HG03469 (cell line): ENCODE data around the gene GRM2.

Source experiments
- ATAC-seq: cut with Tn5 transposase; IDR thresholded peaks from one replicate; pipeline ENCODE4 v1.9.1; 2021; ENCODE audit warnings: mild to moderate bottlenecking, moderate library complexity, moderate number of reproducible peaks; ENCODE audit not compliant: unreplicated experiment

GRM2 gene

DNA sequence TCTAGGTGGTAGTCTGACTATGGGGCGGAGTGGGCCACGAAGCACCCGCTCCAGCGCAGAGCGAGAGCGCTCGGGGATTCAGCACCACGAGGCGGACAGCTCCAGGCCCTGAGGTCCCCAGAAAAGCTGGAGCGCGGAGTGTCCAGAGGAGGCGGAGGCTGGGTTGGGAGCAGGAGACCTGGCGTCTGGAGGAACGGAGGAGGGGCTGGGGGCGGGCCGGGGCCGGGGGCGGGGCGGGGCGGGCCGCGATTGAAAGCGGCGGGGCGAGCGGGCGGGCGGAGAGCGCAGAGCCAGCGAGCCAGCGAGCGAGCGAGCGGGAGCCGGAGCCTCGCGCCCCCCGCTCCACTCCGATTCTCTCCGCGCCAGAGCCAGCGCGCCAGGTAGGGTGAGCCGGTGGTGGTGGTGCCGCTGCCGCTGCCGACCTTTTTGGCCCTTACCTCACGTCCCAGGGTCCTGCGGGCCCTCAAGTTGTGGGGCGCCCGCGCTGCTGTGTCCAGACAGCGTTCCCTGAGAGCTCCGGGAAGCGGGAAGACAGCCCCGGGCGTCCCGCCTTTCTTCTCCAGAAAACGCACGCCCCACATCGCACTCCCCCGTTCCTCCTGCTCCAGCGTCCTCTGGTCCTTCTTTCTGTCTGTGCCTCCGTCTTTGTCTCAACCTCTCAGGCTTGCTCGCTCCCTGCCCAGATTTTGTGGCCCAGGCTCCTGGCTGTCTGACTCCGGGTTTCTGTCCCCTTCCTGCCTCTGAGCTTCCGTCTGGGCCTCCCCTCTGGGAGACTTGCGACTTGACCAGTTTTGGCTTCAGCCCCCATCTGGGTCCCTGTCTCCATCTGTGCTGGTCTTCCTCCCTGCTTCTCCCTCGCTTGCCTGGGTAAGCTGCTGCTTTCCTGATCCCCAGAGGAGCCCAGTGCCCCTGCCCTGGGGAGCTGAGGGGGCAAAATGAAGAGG, at the start of gene GRM2:
GRM2 (plus strand) TSS at position 281 of the 944 bp plus-strand sequence. CDS start 1,916 bp downstream, outside the sequence.
- no peak for ATAC-seq

DNA sequence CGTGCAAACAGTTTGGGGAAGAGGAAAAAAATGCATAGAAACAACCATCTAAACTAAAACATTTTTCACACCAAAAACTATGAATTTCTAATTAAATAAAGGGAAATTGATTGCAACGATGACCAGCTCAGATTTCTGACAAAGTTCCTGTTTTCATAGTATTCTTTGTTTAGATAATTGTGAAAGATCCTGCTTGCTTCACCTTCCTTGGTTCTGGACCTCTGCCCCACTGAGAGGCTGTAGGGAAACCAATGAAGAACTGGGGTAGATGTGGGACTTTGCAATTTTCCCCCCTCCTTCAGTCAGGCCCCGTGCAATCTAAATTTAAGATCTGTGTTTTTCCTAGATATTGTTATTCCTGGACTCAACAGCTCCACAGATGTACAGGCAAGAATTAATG, 49.6 kb upstream of the GRM2 start:
- no peak for ATAC-seq

DNA sequence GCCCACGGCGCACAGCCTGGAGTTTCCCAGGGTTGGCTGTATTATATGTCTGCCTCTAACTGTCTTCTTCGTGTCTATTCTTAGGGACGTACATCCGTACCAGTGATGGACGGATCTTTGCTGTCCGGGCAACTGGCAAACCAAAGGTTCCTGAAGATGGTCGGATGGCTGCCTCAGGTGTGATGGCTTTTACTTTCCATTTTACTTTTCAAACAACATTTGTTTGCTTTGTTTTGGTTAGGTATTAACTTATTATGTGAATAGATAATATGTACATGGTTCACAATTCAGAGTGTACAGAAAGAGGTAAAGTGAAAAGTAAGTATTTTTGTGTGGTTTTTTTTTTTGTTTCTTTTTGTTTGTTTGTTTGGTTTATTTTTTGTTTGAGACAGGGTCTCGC, 46.9 kb upstream of the GRM2 start:
- ATAC-seq, result no peak

DNA sequence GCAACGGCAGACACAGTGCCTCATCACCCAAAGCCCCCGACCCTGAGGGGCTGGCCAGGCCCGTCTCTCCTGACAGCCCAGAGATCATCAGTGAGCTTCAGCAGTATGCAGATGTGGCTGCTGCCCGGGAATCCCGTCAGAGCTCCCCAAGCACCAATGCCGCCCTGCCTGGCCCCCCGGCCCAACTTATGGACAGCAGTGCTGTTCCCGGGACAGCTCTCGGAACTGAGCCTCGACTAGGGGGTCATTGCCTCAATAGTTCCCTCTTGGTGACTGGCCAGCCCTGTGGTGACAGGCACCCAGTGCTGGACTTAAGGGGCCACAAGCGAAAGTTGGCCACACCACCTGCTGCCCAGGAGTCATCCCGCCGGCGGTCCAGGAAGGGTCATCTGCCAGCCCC, 44.4 kb upstream of the GRM2 start:
- no peak for ATAC-seq

DNA sequence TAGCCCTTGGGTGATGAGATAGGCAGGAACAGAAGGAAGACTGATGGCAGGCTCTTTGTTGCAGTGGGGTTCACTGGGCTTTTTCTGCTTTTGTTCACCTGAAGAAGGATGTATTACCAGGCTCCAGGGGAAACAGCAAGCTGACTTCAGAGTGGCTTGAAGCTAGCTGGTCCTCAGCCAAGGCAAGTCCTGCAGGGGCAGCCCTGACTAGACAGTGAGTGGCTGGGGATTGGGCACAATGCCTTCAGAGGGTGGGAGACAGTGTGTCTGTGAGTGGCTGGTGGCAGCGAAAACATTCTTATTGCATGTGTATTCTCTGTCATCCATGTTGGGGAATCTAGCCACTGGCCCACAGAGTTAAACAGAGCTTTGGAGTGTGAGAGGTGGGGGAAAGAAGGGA, 38.1 kb upstream of the GRM2 start:
- no peak for ATAC-seq

DNA sequence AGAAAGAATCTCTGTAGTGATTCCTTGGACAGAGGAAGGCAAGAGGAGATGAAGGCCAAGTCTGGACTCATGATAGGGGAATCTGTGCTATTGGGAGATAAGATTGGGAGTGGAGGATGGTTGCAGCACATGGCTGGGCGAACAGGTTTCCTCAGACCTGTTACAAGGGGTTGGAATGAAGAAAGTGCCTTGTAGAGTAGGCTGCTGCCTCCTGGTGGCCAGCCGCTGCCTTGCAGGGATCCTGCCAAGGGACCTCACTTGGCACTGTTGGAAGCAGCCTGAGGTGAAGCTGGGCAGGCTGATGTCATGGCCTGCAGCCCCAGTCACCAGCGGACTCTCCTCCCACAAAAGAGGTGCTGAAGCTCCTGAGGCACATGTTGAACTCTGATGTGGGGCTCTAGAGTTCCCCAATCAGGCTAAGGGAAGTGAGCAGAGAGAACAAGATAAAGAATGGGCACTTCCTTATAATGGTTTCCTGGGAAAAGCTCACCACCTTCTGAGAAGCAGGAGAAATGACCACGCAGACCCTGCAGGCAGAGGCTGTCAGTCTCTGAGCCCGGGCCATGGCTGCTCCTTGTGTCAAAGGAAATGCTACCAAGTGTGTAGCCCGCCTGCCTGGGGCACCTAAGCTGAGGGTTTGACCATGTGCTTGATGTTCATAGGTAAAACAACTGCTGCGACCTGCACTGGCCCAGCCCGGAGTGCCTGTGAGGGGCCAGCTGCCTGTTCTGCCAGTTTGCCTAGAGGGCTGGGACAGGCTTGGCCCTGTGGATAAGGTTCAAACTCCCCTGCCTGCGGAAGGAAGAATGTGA, 37.4 kb upstream of the GRM2 start:
- no peak for ATAC-seq

DNA sequence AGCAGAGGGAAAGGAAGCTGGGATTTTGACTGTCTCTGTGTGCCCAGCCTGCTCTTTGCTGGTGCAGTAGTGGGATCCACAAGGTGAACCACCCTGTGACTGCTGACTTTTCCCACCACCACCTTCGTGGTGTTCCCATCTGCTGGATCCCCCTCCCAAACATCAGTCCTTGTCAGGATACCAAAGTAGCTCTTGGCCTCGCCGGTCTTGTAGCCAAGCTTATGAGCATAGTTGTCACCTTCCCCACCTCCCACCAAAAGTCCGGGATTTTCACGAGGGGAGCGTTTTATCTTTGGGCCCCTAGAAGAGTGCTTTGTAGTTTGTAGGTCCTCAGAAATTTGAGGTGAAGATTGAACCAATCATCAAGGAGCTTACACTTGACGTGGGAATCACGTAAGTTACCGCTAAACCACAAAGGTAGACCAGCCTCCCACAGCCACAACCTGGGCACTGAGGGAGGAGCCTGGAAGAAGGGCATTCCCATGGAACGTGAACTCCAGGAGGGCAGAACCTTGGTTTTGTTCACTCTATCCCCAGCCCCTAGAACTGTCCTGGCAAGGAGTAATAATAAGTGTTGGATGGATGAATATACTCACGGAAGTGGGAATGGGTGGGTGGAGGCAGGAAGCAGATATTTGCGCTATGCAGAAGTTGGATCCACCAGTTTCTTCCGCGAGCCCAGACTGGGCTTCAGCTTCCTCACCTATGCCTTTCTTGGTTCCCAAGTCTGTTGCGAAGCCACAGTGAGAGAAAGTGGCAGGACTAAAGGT, 36.6 kb upstream of the GRM2 start:
- ATAC-seq, result no peak

DNA sequence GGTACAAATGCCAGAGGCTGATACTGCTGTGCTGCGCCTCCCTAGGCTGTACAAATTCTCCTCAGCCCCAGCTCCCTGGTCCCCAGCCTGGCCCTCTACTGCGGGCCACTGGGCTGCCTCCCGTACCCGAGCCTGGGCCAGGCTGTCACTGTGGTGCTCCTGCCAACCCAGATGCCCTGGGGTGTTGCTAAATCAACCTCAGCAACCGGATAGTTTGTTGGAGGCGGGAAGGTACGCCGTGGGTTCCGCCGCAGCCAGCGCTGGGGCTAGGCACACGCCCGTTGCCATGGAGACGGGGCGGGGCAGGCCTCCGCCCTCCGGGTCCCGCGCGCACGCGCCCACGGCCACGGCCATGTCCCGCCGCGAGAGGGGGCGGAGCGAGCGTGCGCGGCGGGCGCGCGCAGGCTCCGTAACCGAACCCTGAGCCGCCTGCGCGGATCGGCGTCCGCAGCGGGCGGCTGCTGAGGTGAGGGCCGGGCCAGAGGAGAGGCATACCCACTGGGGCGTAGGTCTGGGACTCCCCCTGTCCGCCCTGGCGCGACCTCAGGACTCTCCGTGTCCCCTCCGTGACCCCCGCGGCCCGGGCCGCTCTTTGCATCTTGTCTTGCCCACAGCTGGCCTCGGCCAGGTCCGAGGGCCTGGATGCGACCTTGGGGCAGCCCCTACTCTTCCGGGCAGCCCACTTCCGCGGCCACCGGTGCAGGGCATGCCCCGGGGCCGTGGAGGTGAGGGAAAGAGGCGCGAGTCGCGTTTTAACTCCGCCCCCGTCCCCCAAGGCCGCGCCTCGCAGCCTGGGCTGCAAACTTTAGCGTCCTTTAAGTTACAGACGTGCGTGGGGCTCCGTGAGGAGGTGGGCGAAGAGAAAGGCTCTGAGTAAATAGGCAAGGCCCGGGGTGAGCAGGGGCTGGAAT, 35.8 kb upstream of the GRM2 start, which contains the start of gene TEX264:
TEX264 (plus strand) TSS at position 430 of the 911 bp plus-strand sequence. CDS start 3,053 bp downstream, outside the sequence.
- peak; percentile 50 for ATAC-seq

DNA sequence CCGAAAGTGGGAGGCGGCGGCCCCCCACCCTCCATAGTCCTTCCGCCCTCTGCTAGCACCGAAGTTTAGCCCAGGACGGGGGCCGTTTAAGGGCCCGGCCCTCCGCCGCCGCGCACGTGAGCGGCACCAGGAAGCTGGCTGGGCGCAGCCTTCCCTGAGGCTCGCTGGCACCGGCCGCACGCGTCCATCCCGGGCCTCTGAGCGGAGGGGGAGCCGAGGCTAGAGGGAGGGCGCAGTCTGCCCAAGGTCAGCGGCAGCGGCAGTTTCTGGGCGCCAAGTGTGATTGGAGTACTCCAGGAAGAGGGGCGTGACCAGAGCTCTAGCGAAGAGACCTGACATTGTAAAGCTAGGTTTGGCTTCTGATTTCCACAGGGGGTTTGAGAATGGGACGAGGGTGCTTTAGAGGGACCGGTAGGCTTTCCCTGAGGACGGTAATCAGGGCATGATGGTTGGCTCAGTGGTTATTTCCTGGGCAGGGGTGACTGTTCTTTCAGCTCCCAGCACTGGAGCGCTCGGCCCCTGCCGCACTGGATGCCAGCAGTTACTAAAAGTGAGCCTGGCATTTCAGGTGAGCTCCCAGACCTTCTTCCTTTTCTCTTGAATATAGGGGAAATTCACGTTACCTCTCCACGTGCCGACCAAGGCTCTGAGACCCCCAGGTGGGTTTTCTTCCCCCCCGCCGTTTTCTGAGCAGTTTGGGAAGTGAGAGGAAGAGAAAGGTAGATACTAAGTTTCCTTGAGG, 35.0 kb upstream of the GRM2 start:
- peak; percentile 26 for ATAC-seq

DNA sequence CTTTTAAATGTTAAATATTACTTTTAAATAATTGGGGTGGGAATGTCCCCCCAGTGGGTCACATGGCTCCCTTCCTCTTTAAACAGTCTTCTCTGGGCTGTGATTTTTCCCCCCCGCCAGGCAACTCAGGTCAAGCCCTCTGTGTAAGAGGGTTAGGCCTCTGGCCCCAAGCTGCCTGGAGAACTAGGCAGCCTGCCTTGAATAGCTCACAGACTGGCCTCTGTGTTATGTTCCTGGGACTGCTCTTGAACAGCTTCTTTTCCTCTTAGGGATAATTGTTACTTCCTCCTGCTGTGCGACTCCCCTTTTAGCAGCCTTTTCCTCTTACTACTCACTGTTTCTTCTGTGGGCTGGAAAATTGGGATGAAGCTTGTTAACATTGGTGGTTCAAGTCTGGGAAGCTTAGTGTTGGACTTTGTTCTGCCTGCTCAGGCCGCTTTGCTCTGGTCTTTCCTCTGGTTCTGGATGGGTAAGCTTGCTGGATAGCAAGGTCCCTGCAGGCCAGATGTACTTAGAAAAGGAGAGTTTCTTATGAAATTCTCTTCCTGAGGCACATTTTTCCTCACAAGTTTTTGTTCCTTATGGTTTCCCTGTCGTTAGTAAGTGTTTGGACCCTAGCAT, 33.6 kb upstream of the GRM2 start:
- no peak for ATAC-seq

DNA sequence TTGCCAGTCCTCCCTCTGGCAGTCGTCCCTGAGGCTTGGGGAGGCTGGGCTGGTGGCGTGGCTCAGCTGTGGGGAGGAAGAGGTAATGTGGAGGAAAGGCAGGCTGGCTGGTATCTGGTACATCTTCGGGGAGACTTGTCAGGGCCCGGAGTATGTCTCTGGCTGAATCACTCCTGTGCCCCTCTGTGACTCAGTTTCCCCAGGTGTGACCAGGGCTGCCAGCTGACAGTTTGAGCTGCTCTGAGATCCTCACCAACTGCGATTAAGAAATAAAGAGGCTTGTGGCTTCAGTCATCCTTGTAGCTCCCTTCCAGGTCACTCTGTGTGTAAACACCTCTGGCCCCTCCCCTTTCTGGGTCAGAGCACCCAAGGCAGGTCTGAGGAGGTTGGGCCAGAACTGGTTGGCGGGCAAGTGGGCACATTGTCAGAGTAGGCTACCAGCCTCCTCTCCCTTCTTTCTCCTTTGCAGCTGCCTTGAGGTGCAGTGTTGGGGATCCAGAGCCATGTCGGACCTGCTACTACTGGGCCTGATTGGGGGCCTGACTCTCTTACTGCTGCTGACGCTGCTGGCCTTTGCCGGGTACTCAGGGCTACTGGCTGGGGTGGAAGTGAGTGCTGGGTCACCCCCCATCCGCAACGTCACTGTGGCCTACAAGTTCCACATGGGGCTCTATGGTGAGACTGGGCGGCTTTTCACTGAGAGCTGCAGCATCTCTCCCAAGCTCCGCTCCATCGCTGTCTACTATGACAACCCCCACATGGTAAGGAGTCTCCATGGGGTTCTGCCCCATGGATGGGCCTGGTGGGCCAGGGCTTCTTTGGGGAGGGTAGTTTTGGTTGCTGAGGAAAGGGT, 32.8 kb upstream of the GRM2 start:
- no peak for ATAC-seq

DNA sequence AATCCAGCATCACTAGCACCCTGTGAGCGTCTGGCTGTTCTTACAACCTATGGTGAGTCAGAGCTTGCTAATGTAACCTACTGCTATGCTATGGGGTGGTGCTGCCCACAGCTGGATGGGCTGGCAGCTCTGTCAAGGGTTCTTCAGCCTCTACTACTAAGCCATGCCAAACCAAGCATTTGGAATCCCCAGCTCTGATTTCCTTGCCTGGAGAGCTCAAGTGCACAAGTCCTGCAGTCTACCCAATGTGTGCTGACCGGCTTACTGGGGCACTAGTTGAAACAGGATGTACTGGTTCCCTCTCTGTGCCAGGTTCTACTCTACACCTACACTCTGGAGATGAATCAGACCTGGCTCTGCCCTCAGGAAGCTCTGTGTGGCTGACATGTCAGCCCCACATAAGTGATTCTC, 31.7 kb upstream of the GRM2 start:
- ATAC-seq, result no peak

DNA sequence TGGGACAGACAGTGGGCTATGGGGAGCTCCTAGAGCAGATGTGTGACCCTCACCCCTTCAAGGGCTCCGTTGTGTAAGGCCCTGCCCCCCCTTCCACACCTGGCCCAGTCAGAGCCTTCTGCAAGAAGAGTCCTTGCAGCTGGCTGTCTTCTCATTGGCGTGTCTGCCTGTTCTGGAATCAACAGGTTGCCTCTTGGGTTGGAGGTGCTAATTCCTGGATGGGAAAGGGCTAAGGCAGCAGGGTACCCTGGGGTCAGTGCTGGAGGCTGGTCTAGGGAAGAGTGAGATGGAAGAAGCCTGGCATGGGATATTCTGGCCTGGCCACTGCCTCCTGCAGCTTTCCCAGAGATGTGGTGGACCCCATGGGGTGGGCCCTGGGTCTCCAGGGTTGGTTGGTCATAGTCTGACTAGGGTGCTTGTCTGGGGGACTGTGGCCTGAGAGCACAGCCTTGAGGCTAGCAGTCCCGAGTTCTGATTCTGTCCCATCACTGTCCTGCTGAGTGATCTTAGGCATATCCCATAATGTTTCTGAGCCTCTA, 30.7 kb upstream of the GRM2 start:
- ATAC-seq, result no peak

DNA sequence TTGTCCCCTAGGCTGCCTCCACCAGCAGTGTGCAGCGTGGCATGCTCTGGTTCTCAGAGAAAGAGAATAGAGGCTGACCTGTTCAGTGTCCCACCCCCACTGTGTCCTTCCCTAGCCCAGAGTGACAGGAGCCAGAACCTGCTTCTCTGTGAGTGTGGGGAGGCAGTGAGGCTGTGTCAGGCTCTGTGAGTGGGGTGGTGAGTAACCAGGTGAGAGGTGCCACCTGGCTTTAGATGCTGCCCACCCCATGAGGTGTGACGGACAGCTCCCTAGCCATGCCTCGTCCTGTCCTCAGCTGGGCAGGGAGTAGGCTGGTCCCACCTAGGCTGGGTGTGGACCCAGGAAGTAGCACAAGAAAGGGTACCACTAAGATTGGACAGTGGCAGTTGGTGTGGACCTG, 29.5 kb upstream of the GRM2 start:
- no peak for ATAC-seq

DNA sequence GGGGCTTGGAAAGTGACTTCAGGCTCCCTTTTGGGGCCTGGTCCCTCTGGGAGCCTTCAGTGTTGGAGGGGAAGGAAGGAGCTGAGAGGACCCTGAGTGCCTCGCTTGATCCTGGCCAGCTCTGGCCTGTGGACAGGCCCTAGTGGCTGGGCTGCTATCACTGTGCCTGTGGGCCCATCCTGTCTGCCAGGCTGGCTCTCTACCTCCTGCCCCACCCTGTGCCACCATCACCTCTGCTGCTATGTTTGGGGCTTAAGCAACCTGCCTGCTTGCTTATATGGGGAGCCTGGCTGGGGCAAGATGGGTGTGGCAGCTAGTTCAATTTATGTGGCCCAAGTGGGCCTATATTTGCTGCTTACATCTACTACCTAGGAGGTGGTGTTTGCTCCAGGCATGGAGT, 28.7 kb upstream of the GRM2 start:
- no peak for ATAC-seq

DNA sequence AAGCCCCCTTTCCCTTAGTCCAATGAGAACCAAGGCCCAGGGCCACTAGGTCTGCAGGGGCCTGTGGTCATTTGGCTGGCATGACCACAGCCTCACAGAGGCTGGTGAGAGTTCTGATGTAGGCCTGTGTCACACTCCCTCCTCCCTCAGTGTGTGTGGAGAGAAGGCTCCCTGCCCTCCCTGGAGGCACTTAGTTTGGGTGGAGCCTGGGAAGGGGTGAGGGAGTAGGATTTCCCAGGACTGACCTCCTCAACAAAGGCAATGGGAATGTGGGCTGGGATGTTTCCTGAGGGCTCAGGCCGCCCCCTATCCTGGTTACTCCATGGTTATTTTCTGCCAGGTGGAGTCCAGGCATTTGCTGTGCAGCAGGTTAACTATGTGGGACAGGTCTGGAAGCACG, 28.2 kb upstream of the GRM2 start:
- no peak for ATAC-seq

DNA sequence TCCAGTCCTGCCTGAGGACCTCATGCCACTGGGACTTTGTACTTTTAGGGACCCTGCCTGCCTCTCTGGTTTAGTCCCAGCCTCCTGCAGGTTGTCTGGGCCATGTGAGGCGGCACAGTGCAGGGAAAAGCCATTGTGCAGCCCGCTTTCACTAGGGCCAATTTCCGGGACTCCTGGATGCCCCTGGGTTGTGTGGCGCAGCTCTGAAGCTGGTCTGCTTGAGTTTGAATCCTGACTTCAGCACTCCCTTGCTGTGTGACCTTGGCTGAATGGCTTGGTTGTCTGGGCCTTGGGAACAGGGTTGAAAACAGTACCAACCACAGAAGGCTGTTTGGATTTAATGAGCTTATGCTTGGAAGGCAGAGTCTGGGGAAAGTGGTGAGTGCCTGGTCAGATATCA, 27.6 kb upstream of the GRM2 start:
- ATAC-seq, result no peak

DNA sequence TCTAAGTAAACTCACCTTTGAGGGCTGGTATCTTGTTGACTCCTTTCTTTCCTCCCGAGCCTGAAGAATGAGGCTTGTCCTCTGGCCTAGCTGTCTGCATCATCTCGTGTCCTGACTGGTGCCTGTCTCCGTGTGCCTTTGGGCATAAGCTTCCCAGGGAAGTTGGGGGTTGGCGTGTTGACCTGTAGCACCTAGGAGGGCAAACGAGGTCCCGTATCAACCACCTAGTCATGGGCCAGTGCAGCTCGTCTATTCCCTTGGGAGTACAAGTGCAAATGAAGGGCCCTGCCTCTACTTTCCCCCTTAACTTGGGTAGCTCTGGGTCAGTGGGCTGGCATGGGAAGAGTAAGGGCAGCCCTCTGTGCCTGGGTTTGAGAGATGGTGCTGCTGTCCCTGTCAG, 27.1 kb upstream of the GRM2 start:
- ATAC-seq, result no peak
